AG04450 (cell line): ENCODE results near the gene USP53. TPM values are rescaled to one million over a fixed set of nuclear protein-coding genes. Genes with fewer than 3 reads are reported as not detected.
"Not testable (repeated sequence)": the region's sequence is repeated elsewhere in the genome, so short reads cannot be mapped to it uniquely, and the experiment has no call there.

Experiments used
- CTCF ChIA-PET: fragments of 300-600, 350-600 bp; formaldehyde crosslinking; extraction: SDS; loops from one replicate; lab custom pipeline; 2022; ENCODE audit warnings: antibody characterized with exemption, inconsistent platforms; lab: Charles Lee
- POLR2A ChIA-PET: fragments of 350-600 bp; formaldehyde crosslinking; extraction: SDS; loops from one replicate; lab custom pipeline; 2021; ENCODE audit warnings: antibody characterized with exemption, inconsistent platforms; lab: Yijun Ruan, JAX
- DNase-seq: peaks from one replicate; pipeline ENCODE4 v3.0.0-alpha.2; 2011; ENCODE audit warnings: low read depth, low spot score
- H3K27ac ChIP-seq: one replicate; pipeline ENCODE4 v1.5.1; 2012; ENCODE audit warnings: low read depth, low read length, control low read depth
- H3K27me3 ChIP-seq: one replicate; pipeline ENCODE4 v1.6.0; 2012; ENCODE audit warnings: low read length; ENCODE audit not compliant: control insufficient read depth, insufficient read depth
- H3K4me3 ChIP-seq: 2 replicates; pipeline ENCODE4 v1.5.1; 2011; ENCODE audit warnings: mild to moderate bottlenecking, low read depth, low read length, control low read depth
- H3K9me3 ChIP-seq: 2 replicates; pipeline ENCODE4 v1.5.1; 2012; ENCODE audit warnings: low read length; ENCODE audit not compliant: control insufficient read depth, insufficient read depth
- polyA plus RNA-seq: library from polyadenylated mRNA; depleted of rRNA; stranded (reverse); fragments of >200 nt; gene quantifications from 2 replicates; pipeline ENCODE4 v1.2.3, GENCODE V29; 2011
- TF ChIP-seq, protein P1 (sequence below): IDR thresholded peaks from 2 replicates; pipeline ENCODE4 v1.5.1; 2011; ENCODE audit warnings: low read depth, low read length, control low read depth, inconsistent platforms

Gene USP53
- polyA plus RNA-seq, 1 experiment = 19.0 TPM

DNA sequence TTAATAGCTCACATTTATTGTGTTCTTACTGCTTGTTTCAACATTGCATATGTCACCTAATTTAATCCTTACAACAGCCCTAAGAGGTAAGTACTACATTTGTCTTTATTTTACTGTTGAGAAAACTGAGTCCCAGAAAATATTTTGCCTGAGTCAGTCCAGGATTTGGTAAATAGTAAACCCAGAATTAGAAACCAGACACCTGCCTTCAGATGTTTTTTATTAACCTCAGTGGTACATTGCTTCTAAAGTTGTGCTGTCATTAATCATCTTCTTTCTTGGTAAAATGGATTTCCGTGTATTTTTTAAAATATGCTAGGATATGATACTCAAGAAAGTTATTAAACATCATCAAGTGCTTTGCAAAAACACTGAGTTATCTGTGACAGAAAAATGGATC, 31.4 kb downstream of the USP53 start:
- ChIA-PET POLR2A (no interaction called here), CTCF (no interaction called here)
- Histone ChIP-seq H3K4me3 (no peak overlapping the region), H3K9me3 (no peaks in the 10 kb centered on the region), H3K27ac (no peak overlapping the region), H3K27me3 (no peaks in the 10 kb centered on the region)
- no peak for DNase-seq
- TF ChIP-seq, protein P1, sequence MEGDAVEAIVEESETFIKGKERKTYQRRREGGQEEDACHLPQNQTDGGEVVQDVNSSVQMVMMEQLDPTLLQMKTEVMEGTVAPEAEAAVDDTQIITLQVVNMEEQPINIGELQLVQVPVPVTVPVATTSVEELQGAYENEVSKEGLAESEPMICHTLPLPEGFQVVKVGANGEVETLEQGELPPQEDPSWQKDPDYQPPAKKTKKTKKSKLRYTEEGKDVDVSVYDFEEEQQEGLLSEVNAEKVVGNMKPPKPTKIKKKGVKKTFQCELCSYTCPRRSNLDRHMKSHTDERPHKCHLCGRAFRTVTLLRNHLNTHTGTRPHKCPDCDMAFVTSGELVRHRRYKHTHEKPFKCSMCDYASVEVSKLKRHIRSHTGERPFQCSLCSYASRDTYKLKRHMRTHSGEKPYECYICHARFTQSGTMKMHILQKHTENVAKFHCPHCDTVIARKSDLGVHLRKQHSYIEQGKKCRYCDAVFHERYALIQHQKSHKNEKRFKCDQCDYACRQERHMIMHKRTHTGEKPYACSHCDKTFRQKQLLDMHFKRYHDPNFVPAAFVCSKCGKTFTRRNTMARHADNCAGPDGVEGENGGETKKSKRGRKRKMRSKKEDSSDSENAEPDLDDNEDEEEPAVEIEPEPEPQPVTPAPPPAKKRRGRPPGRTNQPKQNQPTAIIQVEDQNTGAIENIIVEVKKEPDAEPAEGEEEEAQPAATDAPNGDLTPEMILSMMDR = no peak

DNA sequence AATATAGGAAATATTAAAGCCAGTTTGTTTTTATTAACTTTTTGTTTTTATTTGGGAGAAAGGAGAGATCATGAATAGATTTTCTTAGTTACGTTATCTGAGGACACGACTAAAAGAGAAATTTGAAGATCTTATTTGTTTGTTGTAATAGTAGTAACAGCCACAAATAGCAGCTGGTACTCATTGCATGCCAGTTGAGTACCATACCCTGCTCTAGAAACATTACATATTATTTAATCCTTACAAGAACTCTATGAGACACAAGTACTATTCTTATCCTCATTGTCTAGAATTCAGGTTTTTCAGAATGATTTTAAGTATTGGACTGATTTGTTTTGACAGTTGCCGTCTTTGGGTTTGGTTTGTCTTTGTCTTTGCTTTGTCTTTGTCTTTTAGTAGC, 31.8 kb downstream of the USP53 start:
- ChIA-PET CTCF (no interaction called here), POLR2A (no interaction called here)
- no peaks in the 10 kb centered on the region for H3K27me3 ChIP-seq
- no peak overlapping the region for H3K27ac ChIP-seq
- H3K4me3 ChIP-seq = no peak overlapping the region
- H3K9me3 ChIP-seq = no peaks in the 10 kb centered on the region
- TF ChIP-seq, protein P1 = no peak
- no peak for DNase-seq

DNA sequence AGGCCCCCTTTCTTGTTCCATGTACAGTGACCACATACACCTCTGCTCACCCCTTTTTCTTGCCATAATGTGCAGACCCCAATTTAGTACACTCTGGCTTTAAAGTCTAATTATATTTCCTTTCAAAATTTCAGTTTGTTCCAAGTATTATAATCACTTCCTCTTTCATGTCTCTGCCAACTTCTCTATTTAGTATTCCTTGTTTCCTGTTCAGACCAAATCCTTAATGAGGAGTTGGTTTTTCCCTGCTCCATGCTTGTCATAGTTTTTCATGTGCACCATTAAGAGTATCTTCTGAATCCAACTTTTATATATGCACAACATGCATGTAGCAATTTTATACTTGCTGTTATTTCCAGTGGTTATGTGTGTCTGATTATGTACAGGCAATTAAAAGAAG, 32.3 kb downstream of the USP53 start:
- H3K9me3 ChIP-seq = no peaks in the 10 kb centered on the region
- H3K27me3 ChIP-seq = no peaks in the 10 kb centered on the region
- POLR2A ChIA-PET = no interaction called here
- CTCF ChIA-PET = no interaction called here
- H3K4me3 ChIP-seq = no peak overlapping the region
- TF ChIP-seq, protein P1 = no peak
- H3K27ac ChIP-seq = no peak overlapping the region
- DNase-seq = no peak

DNA sequence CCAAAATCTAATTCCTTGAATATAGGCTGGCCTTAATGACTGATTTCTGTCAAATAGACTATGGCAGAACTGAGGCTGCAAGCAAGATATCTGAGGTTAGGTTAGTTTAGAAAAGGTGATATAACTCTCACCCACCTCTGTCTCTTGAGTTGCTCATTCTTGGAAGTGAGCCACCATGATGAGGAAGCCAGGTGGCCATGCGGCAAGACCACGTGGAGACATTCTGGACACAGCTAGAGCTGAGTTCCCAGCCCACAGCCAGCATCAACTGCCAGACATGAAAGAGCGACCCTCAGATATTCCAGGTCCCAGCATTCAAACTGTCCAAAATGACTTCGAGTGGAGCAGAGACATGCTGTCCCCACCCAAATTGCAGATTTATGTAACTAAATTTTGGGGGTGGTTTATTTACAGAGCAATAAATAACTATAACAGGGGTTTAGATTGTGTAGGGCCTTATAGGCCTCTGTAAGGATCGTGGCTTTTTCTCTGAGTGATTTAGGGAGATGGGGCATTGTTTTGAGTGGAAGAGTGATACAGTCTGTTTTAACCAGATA, 33.7 kb downstream of the USP53 start:
- no peak overlapping the region for H3K4me3 ChIP-seq
- H3K9me3 ChIP-seq = no peaks in the 10 kb centered on the region
- TF ChIP-seq, protein P1 = no peak
- ChIA-PET POLR2A (no interaction called here), CTCF (no interaction called here)
- H3K27me3 ChIP-seq = no peaks in the 10 kb centered on the region
- H3K27ac ChIP-seq = no peak overlapping the region
- no peak for DNase-seq

DNA sequence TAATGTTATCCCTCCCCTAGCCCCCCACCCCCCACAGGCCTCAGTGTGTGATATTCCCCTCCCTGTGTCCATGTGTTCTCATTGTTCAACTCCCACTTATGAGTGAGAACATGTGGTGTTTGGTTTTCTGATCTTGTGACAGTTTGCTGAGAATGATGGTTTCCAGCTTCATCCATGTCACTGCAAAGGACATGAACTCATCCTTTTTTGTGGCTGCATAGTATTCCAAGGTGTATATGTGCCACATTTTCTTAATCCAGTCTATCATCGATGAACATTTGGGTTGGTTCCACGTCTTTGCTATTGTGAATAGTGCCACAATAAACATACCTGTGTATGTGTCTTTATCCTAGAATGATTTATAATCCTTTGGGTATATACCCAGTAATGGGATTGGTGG, 38.5 kb downstream of the USP53 start:
- DNase-seq, POLR2A ChIA-PET, H3K4me3 ChIP-seq, H3K9me3 ChIP-seq, CTCF ChIA-PET, H3K27me3 ChIP-seq, H3K27ac ChIP-seq: not testable (repeated sequence)

DNA sequence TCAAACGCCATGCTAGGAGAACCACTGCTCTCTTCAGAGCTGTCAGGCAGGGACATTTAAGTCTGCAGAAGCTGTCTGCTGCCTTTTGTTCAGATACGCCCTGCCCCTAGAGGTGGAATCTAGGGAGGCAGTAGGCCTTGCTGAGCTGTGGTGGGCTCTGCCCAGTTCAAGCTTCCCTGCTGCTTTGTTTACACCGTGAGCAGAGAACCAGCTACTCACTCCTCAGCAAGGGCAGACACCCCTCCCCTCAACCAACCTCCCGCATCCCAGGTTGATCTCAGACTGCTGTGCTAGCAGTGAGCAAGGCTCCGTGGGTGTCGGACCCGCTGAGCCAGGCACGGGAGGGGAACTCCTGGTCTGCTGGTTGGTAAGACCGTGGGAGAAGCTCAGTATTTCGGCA, 42.7 kb downstream of the USP53 start:
- H3K9me3 ChIP-seq, H3K4me3 ChIP-seq, H3K27ac ChIP-seq, POLR2A ChIA-PET, H3K27me3 ChIP-seq, DNase-seq: not testable (repeated sequence)
- CTCF ChIA-PET = interaction anchor here (0.5 kb wide), 1 partner anchor 214 kb away, joined by 3 read pairs; no protein-coding TSS in a partner anchor
